HG03565 (cell line): ENCODE measurements around the gene GPT2.

Experiments
- ATAC-seq: cut with Tn5 transposase; IDR thresholded peaks from one replicate; pipeline ENCODE4 v1.9.1; 2021; ENCODE audit warnings: mild to moderate bottlenecking, moderate library complexity; ENCODE audit not compliant: unreplicated experiment

GPT2 gene

GRCh38 chr16:46895399-46896313, 11.5 kb downstream of the GPT2 start:
- ATAC-seq: no peak

GRCh38 chr16:46896314-46896968, 12.3 kb downstream of the GPT2 start:
- ATAC-seq: no peak

GRCh38 chr16:46897471-46897870, 13.3 kb downstream of the GPT2 start:
- ATAC-seq: no peak

- ATAC-seq: no peak
Measured at GRCh38 chr16:46898006-46898405, 13.8 kb downstream of the GPT2 start.

- no peak for ATAC-seq
Measured at GRCh38 chr16:46899443-46900143, 15.4 kb downstream of the GPT2 start.

GRCh38 chr16:46900455-46901235, 16.5 kb downstream of the GPT2 start:
- ATAC-seq: no peak

DNA sequence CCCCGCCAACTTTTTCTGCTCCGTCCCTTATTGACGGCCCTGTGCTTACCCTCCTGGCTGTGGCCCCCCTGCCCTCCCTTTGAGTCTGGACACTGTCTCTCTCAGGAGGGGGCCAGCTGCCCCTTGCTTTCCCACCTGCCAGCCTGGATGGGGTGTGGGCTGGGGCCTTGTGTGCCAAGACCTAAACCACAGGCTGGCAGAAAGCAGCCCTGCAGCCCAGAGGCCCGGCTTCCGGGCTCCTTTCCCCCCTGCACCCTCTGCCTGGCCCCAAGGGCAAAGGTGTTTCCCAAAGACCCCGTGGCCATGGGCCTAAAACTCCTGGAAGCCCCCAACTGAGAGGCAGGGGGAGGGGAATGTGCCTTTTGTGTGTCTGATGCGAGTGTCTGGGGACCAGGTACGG, 17.5 kb downstream of the GPT2 start:
- ATAC-seq: no peak

- no peak for ATAC-seq
Measured at GRCh38 chr16:46903255-46903905, 19.2 kb downstream of the GPT2 start.

GRCh38 chr16:46904471-46904870, 20.3 kb downstream of the GPT2 start:
- no peak for ATAC-seq

GRCh38 chr16:46906360-46907060, 22.3 kb downstream of the GPT2 start:
- no peak for ATAC-seq

DNA sequence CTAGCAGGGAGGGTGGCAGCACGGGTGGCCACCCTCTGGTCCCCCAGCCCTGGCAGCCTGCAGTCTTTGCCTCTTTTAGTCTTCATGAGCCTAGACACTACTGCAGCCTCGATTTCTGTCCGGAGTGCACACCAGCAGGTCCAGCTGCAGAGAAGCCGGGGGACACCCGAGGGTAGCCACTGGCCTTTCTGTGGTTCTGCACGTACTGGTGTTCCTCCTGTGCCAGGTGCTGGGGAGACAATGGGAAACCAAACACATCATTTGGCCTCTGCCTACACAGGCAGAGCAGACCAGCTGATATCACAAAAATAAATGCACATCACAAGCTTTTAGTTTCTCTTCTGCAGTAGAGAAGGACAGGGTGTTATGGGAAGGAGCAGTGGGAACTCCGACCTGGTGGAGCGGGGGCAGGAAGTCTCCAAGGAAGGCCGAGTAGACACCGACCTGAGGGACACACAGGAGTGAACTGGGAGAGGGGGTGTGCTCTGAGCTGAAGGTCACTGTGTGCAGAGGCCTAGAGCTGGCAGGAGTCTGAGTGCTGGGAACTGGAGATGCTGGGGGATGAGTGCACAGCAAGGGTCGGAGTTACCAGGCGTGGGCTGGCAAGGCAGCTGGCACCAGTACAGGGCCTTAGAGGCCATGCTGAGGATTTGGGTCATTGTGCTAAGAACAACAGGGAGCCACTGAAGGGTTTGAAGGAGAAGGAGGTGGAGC, 23.1 kb downstream of the GPT2 start:
- ATAC-seq: no peak

DNA sequence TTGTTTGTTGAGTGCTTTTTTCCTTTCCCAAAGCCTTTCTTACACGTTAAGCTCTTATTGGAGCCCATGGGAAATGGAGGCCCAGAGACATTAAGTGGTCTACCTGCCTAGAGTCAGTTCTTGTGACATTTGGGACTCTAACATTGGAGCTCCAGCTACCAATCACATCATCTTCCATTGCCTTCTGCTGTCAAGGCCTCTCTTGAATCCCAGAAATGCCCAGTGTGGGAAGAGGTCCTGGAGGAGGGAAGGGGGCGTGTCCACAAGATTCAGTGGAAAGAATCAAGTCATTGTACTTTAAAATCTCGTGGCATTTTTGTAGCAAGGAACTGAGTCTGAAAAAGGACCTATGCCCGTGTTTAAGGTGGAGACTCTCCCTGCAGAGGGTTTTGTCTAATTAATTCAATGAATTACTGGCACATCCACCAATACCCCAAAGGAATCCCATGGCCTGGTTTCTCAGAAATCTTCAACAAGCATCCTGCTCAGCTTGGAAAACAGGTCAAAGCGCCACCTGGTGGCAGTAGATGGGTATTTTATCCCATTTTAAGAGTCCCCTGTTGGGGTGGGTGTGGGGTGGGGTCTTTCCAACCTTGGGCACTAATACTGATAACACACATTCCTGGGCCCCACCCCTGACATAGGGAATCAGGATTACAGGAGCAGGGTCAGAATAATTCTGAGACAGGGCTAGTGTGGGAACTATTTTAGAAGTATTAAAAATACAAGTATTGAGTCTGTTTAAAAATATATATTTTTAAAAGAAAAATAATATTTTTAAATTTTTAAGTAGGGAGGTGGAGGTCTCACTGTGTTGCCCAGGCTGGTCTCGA, 24.6 kb downstream of the GPT2 start:
- no peak for ATAC-seq

DNA sequence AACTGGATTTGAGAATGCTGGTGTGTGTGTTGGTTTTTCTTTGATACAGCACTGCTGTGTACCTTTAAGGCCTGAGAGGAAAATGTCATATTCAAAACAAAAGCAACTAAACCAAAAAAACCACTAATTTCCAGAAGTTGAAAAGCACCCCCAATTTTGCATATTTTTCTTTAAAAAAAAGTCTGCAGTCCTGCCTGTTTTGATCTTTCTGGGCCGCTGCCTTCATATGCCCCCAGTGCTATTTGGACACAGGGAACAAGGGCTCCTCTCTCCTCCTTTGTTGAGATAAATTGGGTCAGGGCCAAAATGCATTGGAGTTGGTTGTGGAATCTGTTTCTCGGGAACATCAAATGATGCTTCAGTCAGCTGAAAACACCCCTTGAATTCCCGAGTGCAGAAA, 26.9 kb downstream of the GPT2 start:
- ATAC-seq: no peak

- ATAC-seq: no peak
Measured at GRCh38 chr16:46911650-46912049, 27.5 kb downstream of the GPT2 start.

GRCh38 chr16:46914556-46915201, 30.5 kb downstream of the GPT2 start:
- no peak for ATAC-seq

GRCh38 chr16:46915483-46916025, 31.4 kb downstream of the GPT2 start:
- ATAC-seq: no peak

DNA sequence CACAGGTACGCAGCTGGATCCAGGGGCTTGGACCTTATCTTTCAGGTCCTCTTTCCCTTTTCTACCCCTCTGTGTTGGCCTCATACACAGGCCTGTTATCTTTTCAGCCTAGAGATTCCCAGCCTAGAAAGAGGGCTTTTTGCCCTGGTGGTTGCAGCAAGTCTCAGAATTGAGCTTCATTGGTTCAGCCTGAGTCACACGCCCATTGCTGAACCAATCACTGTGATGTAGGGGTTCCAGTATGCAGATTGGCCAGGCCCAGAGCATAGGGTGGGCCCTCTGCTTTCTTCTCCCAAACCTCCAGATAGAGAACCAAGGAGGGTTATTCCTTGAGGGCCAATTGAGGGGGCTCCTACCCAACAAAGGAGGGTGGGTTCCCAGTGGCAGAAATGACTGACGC, 32.8 kb downstream of the GPT2 start:
- ATAC-seq: no peak
